ENCODE data around the gene CXCL11. TPM values are rescaled to one million over a fixed set of nuclear protein-coding genes. Genes with fewer than 3 reads are reported as not detected.

CXCL11 gene
- total and polyA plus RNA-seq, 2 experiments from 2014 or later, result 0.81 to 1.9 TPM

DNA sequence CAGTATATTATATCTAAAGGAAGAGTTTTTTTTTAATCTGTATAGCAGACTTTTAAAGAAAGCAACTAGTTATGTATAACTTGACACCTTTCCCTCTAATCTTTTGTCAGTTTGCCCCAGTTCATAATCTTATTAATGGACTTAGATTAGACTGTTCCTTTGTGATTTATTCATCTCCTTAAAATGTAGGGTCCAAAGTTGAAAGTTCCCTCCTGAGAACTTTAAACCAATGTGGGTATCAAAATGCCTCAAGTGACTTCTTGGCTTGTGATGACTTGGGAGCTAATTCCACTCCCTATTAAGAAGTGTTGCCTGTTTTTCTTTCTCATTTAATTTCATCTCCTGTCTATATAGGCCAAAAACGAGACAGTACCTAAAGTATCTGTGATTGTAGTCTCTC, 38.8 kb downstream of the CXCL11 start:
- H3K36me3 ChIP-seq (ENCODE audit: insufficient read depth), result no peaks in the 10 kb centered on the region
- H3F3A ChIP-seq (replicated peaks; ENCODE audit: low read depth), result no peaks in the 10 kb centered on the region
- Mint-ChIP-seq H3K4me1 (no peaks in the 10 kb centered on the region), H3K9me3 (no peaks in the 10 kb centered on the region), H3K36me3 (ENCODE audit: low read depth) (no peaks in the 10 kb centered on the region), H3K27me3 (ENCODE audit: insufficient read depth, low read depth, poor library complexity) (peaks cover 4% of the 10 kb centered on the region), H3K27ac (no peak overlapping the region), H3K4me3 (no peak overlapping the region)
- H4K20me1 ChIP-seq (replicated peaks; ENCODE audit: insufficient read depth), result no peaks in the 10 kb centered on the region
- H3K27ac ChIP-seq (ENCODE audit: low read depth), result no peak overlapping the region
- no peaks in the 10 kb centered on the region for H3K9me2 ChIP-seq (ENCODE audit: insufficient read depth)
- no peaks in the 10 kb centered on the region; the same call in 1 of the 2 replicates for H3K27me3 ChIP-seq (ENCODE audit: insufficient read depth)
- no peak for TF ChIP-seq POLR2AphosphoS5 (IDR thresholded peaks at IDR 0.05; ENCODE audit: low read depth)
- TF ChIP-seq CTCF (conservative IDR thresholded peaks at IDR 0.05; ENCODE audit: low read depth in 2 of 2), result no peak
- TF ChIP-seq EZH2phosphoT487 (IDR thresholded peaks at IDR 0.05; ENCODE audit: unreplicated experiment), result no peak
- no peak for TF ChIP-seq ZNF331 (CRISPR knock-in tag; IDR thresholded peaks at IDR 0.05; ENCODE audit: low read depth)
- TF ChIP-seq, protein P1, sequence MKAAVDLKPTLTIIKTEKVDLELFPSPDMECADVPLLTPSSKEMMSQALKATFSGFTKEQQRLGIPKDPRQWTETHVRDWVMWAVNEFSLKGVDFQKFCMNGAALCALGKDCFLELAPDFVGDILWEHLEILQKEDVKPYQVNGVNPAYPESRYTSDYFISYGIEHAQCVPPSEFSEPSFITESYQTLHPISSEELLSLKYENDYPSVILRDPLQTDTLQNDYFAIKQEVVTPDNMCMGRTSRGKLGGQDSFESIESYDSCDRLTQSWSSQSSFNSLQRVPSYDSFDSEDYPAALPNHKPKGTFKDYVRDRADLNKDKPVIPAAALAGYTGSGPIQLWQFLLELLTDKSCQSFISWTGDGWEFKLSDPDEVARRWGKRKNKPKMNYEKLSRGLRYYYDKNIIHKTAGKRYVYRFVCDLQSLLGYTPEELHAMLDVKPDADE (IDR thresholded peaks at IDR 0.05), result no peak
- no peak for TF ChIP-seq STAT1 (IDR thresholded peaks at IDR 0.05; ENCODE audit: unreplicated experiment)
- TF ChIP-seq ZNF462 (CRISPR knock-in tag; IDR thresholded peaks at IDR 0.05), result no peak
- no peak overlapping the region for H3K4me2 ChIP-seq
- H3K79me2 ChIP-seq (replicated peaks; ENCODE audit: insufficient read depth), result no peaks in the 10 kb centered on the region
- no peak for DNase-seq (ENCODE audit: low spot score)
- no peak overlapping the region for H3K4me3 ChIP-seq
- no peaks in the 10 kb centered on the region for H3K4me1 ChIP-seq (ENCODE audit: insufficient read depth)
- ATAC-seq, result no peak
- no peak overlapping the region for H2AFZ ChIP-seq
